Suprapubic skin (tissue), 4 donors: ENCODE data around the gene EXD3. TPM values are rescaled to one million over a fixed set of nuclear protein-coding genes. Genes with fewer than 3 reads are reported as not detected.

Experiments used
- DNase-seq, 2 donors: peaks; one replicate each; pipeline ENCODE4 v3.0.0-alpha.2; 2019; ENCODE audit warnings: low spot score in 2 of 2
- H3K27ac ChIP-seq: fragments of 200-600 bp; sonication (generic); one replicate; pipeline ENCODE4 v1.5.1; 2019
- H3K27me3 ChIP-seq: fragments of 200-600 bp; sonication (generic); one replicate; pipeline ENCODE4 v1.5.1; 2019
- H3K36me3 ChIP-seq: fragments of 200-600 bp; sonication (generic); one replicate; pipeline ENCODE4 v1.5.1; 2019
- H3K4me1 ChIP-seq: fragments of 200-600 bp; sonication (generic); one replicate; pipeline ENCODE4 v1.5.1; 2019
- H3K4me3 ChIP-seq: fragments of 200-600 bp; sonication (generic); one replicate; pipeline ENCODE4 v1.5.1; 2019; ENCODE audit warnings: mild to moderate bottlenecking
- H3K9me3 ChIP-seq: fragments of 200-600 bp; sonication (generic); one replicate; pipeline ENCODE4 v1.5.1; 2019
- CTCF ChIP-seq, 2 donors: fragments of 200-600 bp in 1 of 2; fragments of 450-650 bp in 1 of 2; sonication (generic) in 1 of 2; IDR thresholded peaks; one replicate each; pipeline ENCODE4 v1.5.1; 2016 to 2019; ENCODE audit warnings: antibody characterized with exemption in 2 of 2, mild to moderate bottlenecking in 1 of 2, moderate library complexity in 1 of 2
- EP300 ChIP-seq: sonication (generic); formaldehyde crosslinking; IDR thresholded peaks from one replicate; pipeline ENCODE4 v1.6.1; 2017; ENCODE audit warnings: antibody characterized with exemption
- POLR2A ChIP-seq, 2 donors: fragments of 450-650 bp; IDR thresholded peaks; one replicate each; pipeline ENCODE4 v1.6.1; 2017; ENCODE audit warnings: antibody characterized with exemption in 2 of 2, mild to moderate bottlenecking in 2 of 2, moderate library complexity in 2 of 2
- POLR2AphosphoS5 ChIP-seq, 3 donors: sonication (generic); formaldehyde crosslinking; IDR thresholded peaks; one replicate each; pipeline ENCODE4 v1.6.1; 2017; ENCODE audit warnings: antibody characterized with exemption in 3 of 3
- WGBS: methylation state at CpG from one replicate; pipeline ENCODE4 v1.1.5; 2018; 5-methylcytosine and 5-hydroxymethylcytosine counted together
- total RNA-seq, 4 donors: library from RNA; depleted of rRNA; stranded (reverse); fragments of >200 nt; gene quantifications; one replicate each; pipeline ENCODE4 v1.1.0, GENCODE V29; 2016

EXD3 gene
- total RNA-seq, 4 donors from 2014 or later = 7.3 to 54.0 (median 16.4) TPM

- Histone ChIP-seq H3K9me3 (no peaks in the 10 kb centered on the region), H3K36me3 (peaks cover 27% of the 10 kb centered on the region), H3K4me1 (no peaks in the 10 kb centered on the region), H3K4me3 (no peak overlapping the region), H3K27ac (no peak overlapping the region), H3K27me3 (no peaks in the 10 kb centered on the region)
- WGBS = 96% methylated on average over 11 of the region's 37 CpGs
- TF ChIP-seq POLR2A (IDR thresholded peaks at IDR 0.05) = no peak
- TF ChIP-seq EP300 = no peak
- no peak for TF ChIP-seq POLR2AphosphoS5 (IDR thresholded peaks at IDR 0.05)
- TF ChIP-seq CTCF (IDR thresholded peaks at IDR 0.05) = no peak
- peak in 1 of 2 donors; percentile 60 for DNase-seq
Observed at GRCh38 chr9:137372693-137373610, 50.0 kb downstream of the EXD3 start.

- no peaks in the 10 kb centered on the region for H3K9me3 ChIP-seq
- no peak overlapping the region for H3K4me3 ChIP-seq
- 86% methylated on average over 6 of the region's 25 CpGs for WGBS
- H3K27me3 ChIP-seq = no peaks in the 10 kb centered on the region
- no peaks in the 10 kb centered on the region for H3K4me1 ChIP-seq
- H3K36me3 ChIP-seq = peaks cover 30% of the 10 kb centered on the region
- TF ChIP-seq EP300 (no peak), POLR2A (IDR thresholded peaks at IDR 0.05) (no peak), CTCF (IDR thresholded peaks at IDR 0.05) (no peak), POLR2AphosphoS5 (IDR thresholded peaks at IDR 0.05) (no peak)
- H3K27ac ChIP-seq = no peak overlapping the region
- DNase-seq = peak in 1 of 2 donors; percentile 50
Observed at GRCh38 chr9:137371946-137372651, 50.9 kb downstream of the EXD3 start.

GRCh38 chr9:137371521-137371941 is 51.4 kb downstream of the EXD3 start:
- Histone ChIP-seq H3K9me3 (no peaks in the 10 kb centered on the region), H3K27ac (no peak overlapping the region), H3K4me3 (no peak overlapping the region), H3K4me1 (no peaks in the 10 kb centered on the region), H3K36me3 (peaks cover 36% of the 10 kb centered on the region), H3K27me3 (no peaks in the 10 kb centered on the region)
- no peak for TF ChIP-seq POLR2AphosphoS5 (IDR thresholded peaks at IDR 0.05)
- no peak for TF ChIP-seq CTCF (IDR thresholded peaks at IDR 0.05)
- TF ChIP-seq POLR2A (IDR thresholded peaks at IDR 0.05) = no peak
- TF ChIP-seq EP300 = no peak
- peak in 1 of 2 donors; percentile 60 for DNase-seq
- 91% methylated on average over 15 of the region's 16 CpGs for WGBS

- DNase-seq = peak in 1 of 2 donors; percentile 54
- 86% methylated on average over 36 of the region's 52 CpGs for WGBS
Observed at GRCh38 chr9:137370865-137371520, 52.0 kb downstream of the EXD3 start.

More at GRCh38 chr9:137370865-137371520, 52.0 kb downstream of the EXD3 start:
- H3K4me1 ChIP-seq = no peaks in the 10 kb centered on the region
- H3K9me3 ChIP-seq = no peaks in the 10 kb centered on the region
- H3K4me3 ChIP-seq = no peak overlapping the region
- TF ChIP-seq EP300 (no peak), POLR2A (IDR thresholded peaks at IDR 0.05) (no peak), CTCF (IDR thresholded peaks at IDR 0.05) (no peak), POLR2AphosphoS5 (IDR thresholded peaks at IDR 0.05) (no peak)
- no peak overlapping the region for H3K27ac ChIP-seq
- no peaks in the 10 kb centered on the region for H3K27me3 ChIP-seq
- peaks cover 36% of the 10 kb centered on the region for H3K36me3 ChIP-seq
